Activated T-helper 1 cell treated with Interleukin-2 at 50 U/mL for 16 hours (primary cell): ENCODE measurements around the gene SPATA20.

Experiments
- DNase-seq: peaks from one replicate; pipeline ENCODE4 v3.0.0-alpha.2; 2020; ENCODE audit warnings: low read depth

SPATA20 gene

GRCh38 chr17:50559674-50560184, 12.8 kb downstream of the SPATA20 start:
- no peak for DNase-seq

GRCh38 chr17:50560185-50560824, 13.3 kb downstream of the SPATA20 start, which contains the start of gene CACNA1G:
CACNA1G (plus strand) TSS chr17:50560715; CDS start chr17:50561460, 745 bp downstream.
- DNase-seq: peak; percentile 75

- no peak for DNase-seq
Observed at GRCh38 chr17:50560931-50561745, 14.2 kb downstream of the SPATA20 start.

- no peak for DNase-seq
Observed at GRCh38 chr17:50561746-50562141, 14.8 kb downstream of the SPATA20 start.

- DNase-seq: no peak
Observed at GRCh38 chr17:50562242-50563091, 15.5 kb downstream of the SPATA20 start.

- no peak for DNase-seq
Observed at GRCh38 chr17:50563092-50563511, 16.1 kb downstream of the SPATA20 start.

- no peak for DNase-seq
Observed at GRCh38 chr17:50564916-50565315, 17.9 kb downstream of the SPATA20 start.

- no peak for DNase-seq
Observed at GRCh38 chr17:50565402-50566350, 18.7 kb downstream of the SPATA20 start.

GRCh38 chr17:50566886-50567285, 19.9 kb downstream of the SPATA20 start:
- no peak for DNase-seq

GRCh38 chr17:50568659-50569058, 21.7 kb downstream of the SPATA20 start:
- no peak for DNase-seq

- no peak for DNase-seq
Observed at GRCh38 chr17:50569592-50569991, 22.6 kb downstream of the SPATA20 start.

GRCh38 chr17:50570032-50570431, 23.1 kb downstream of the SPATA20 start:
- DNase-seq: no peak

- no peak for DNase-seq
Observed at GRCh38 chr17:50570528-50570927, 23.6 kb downstream of the SPATA20 start.

GRCh38 chr17:50571681-50572080, 24.7 kb downstream of the SPATA20 start:
- no peak for DNase-seq

- DNase-seq: no peak
Observed at GRCh38 chr17:50572541-50572940, 25.6 kb downstream of the SPATA20 start.

GRCh38 chr17:50573866-50574611, 27.1 kb downstream of the SPATA20 start:
- no peak for DNase-seq

GRCh38 chr17:50575581-50576210, 28.7 kb downstream of the SPATA20 start:
- no peak for DNase-seq

GRCh38 chr17:50576864-50577263, 29.9 kb downstream of the SPATA20 start:
- no peak for DNase-seq

GRCh38 chr17:50577451-50577954, 30.5 kb downstream of the SPATA20 start:
- no peak for DNase-seq

GRCh38 chr17:50578173-50578572, 31.2 kb downstream of the SPATA20 start:
- no peak for DNase-seq
